HuH-7 (cell line): ENCODE results near the gene CDC14A.
"Not testable (repeated sequence)": the region's sequence is repeated elsewhere in the genome, so short reads cannot be mapped to it uniquely, and the experiment has no call there.

Experiments
- DNase-seq: peaks from one replicate; pipeline ENCODE4 v3.0.0; 2011; ENCODE audit warnings: low spot score

The CDC14A gene

GRCh38 chr1:100362821-100363466, 10.6 kb downstream of the CDC14A start:
- no peak for DNase-seq

- no peak for DNase-seq
These were observed 11.5 kb downstream of the CDC14A start for GRCh38 chr1:100363831-100364230.

- DNase-seq = no peak
These were observed 12.4 kb downstream of the CDC14A start for GRCh38 chr1:100364697-100365096.

GRCh38 chr1:100366209-100366525, 13.9 kb downstream of the CDC14A start:
- no peak for DNase-seq

- DNase-seq = not testable (repeated sequence)
These were observed 17.0 kb downstream of the CDC14A start for GRCh38 chr1:100369339-100369738.

- DNase-seq = not testable (repeated sequence)
These were observed 21.6 kb downstream of the CDC14A start for GRCh38 chr1:100373953-100374352.

- DNase-seq = not testable (repeated sequence)
These were observed 24.6 kb downstream of the CDC14A start for GRCh38 chr1:100376890-100377289.

- no peak for DNase-seq
These were observed 25.5 kb downstream of the CDC14A start for GRCh38 chr1:100377590-100378361.

GRCh38 chr1:100378956-100379355, 26.6 kb downstream of the CDC14A start:
- DNase-seq = no peak

GRCh38 chr1:100380635-100381034, 28.3 kb downstream of the CDC14A start:
- DNase-seq = no peak

GRCh38 chr1:100382657-100383056, 30.4 kb downstream of the CDC14A start:
- no peak for DNase-seq

- no peak for DNase-seq
These were observed 31.6 kb downstream of the CDC14A start for GRCh38 chr1:100383743-100384405.

GRCh38 chr1:100387209-100387608, 34.9 kb downstream of the CDC14A start:
- DNase-seq = no peak

- DNase-seq = no peak
These were observed 35.5 kb downstream of the CDC14A start for GRCh38 chr1:100387657-100388350.

- no peak for DNase-seq
These were observed 38.2 kb downstream of the CDC14A start for GRCh38 chr1:100390531-100390930.

- DNase-seq = no peak
These were observed 39.4 kb downstream of the CDC14A start for GRCh38 chr1:100391675-100392074.

- DNase-seq = no peak
These were observed 40.5 kb downstream of the CDC14A start for GRCh38 chr1:100392756-100393155.

- DNase-seq = no peak
These were observed 42.0 kb downstream of the CDC14A start for GRCh38 chr1:100394285-100394684.

GRCh38 chr1:100395913-100396312, 43.6 kb downstream of the CDC14A start:
- no peak for DNase-seq

GRCh38 chr1:100396651-100397050, 44.3 kb downstream of the CDC14A start:
- DNase-seq = no peak

GRCh38 chr1:100397681-100398080, 45.4 kb downstream of the CDC14A start:
- DNase-seq = no peak

- DNase-seq = no peak
These were observed 46.3 kb downstream of the CDC14A start for GRCh38 chr1:100398648-100399047.

GRCh38 chr1:100400404-100400803, 48.1 kb downstream of the CDC14A start:
- peak; percentile 5 for DNase-seq
